Natural killer cell (primary cell): ENCODE measurements around the gene SENP1. TPM values are rescaled to one million over a fixed set of nuclear protein-coding genes. Genes with fewer than 3 reads are reported as not detected.

ENCODE experiments used
- ATAC-seq, 3 donors: fragments of 150-1000 bp in 2 of 3; fragments of 200-7000 bp in 1 of 3; cut with Tn5 transposase; 1 replicate in 1 of 3; 2 replicates in 2 of 3; pipeline ENCODE4 v1.10.0; 2021; ENCODE audit warnings: mild to moderate bottlenecking in 2 of 3, moderate library complexity in 2 of 3
- DNase-seq, 2 donors: peaks; one replicate each; pipeline versions ENCODE4 v3.0.0 to v3.0.0-alpha.2; 2013 to 2021; ENCODE audit warnings: mixed read lengths in 1 of 2
- H3K27ac ChIP-seq: one replicate; pipeline ENCODE4 v1.5.1; 2013; ENCODE audit warnings: mild to moderate bottlenecking, low read length
- H3K27me3 ChIP-seq: one replicate; pipeline ENCODE4 v1.6.1; 2013; ENCODE audit warnings: low read length; ENCODE audit not compliant: control insufficient read depth, insufficient read depth
- H3K36me3 ChIP-seq: one replicate; pipeline ENCODE4 v1.6.1; 2013; ENCODE audit warnings: low read length; ENCODE audit not compliant: control insufficient read depth, insufficient read depth
- H3K4me1 ChIP-seq: one replicate; pipeline ENCODE4 v1.6.1; 2013; ENCODE audit warnings: low read length; ENCODE audit not compliant: control insufficient read depth, insufficient read depth
- H3K4me3 ChIP-seq: one replicate; pipeline ENCODE4 v1.5.1; 2013; ENCODE audit warnings: low read length
- H3K9me3 ChIP-seq: one replicate; pipeline ENCODE4 v1.6.1; 2013; ENCODE audit warnings: low read length; ENCODE audit not compliant: control insufficient read depth, insufficient read depth
- H3K27ac Mint-ChIP-seq, 2 donors: one replicate each; pipeline ENCODE4 v1.8.0; 2022; ENCODE audit warnings: mild to moderate bottlenecking in 2 of 2, mixed read lengths in 2 of 2, moderate library complexity in 1 of 2
- H3K27me3 Mint-ChIP-seq, 2 donors: one replicate each; pipeline ENCODE4 v1.8.0; 2022; ENCODE audit warnings: low read depth in 2 of 2, mixed read lengths in 2 of 2
- H3K36me3 Mint-ChIP-seq: one replicate; pipeline ENCODE4 v1.8.0; 2022; ENCODE audit warnings: mixed read lengths
- H3K4me1 Mint-ChIP-seq, 2 donors: one replicate each; pipeline ENCODE4 v1.8.0; 2022; ENCODE audit warnings: mixed read lengths in 2 of 2
- H3K4me3 Mint-ChIP-seq: one replicate; pipeline ENCODE4 v1.8.0; 2022; ENCODE audit warnings: mild to moderate bottlenecking, moderate library complexity, mixed read lengths
- H3K9me3 Mint-ChIP-seq, 2 donors: one replicate each; pipeline ENCODE4 v1.8.0; 2022; ENCODE audit warnings: mixed read lengths in 2 of 2
- WGBS: methylation state at CpG from one replicate; pipeline ENCODE4 v1.1.7; 2013; ENCODE audit warnings: missing lambda C conversion rate; ENCODE audit not compliant: insufficient coverage; 5-methylcytosine and 5-hydroxymethylcytosine counted together
- intact Hi-C: fragments of 100-400 bp; cut with micrococcal nuclease; formaldehyde crosslinking; loops from one replicate; pipeline ENCODE4 v1.14.2; 2022
- total RNA-seq, 4 donors: library from RNA; stranded (reverse); fragments of 120-200 nt in 1 of 4; gene quantifications; one replicate each; pipeline versions ENCODE4 v1.2.3 to v1.2.4, GENCODE V29; 2013 to 2022
- TF ChIP-seq, protein P1 (sequence below): fragments of 200-600 bp; IDR thresholded peaks from one replicate; pipeline ENCODE4 v1.8.0; 2022; ENCODE audit warnings: antibody characterized with exemption

SENP1 gene
- total RNA-seq, 3 donors from 2014 or later (not counting 1 experiment from before 2014, with no cell fraction given) = 35.6 to 39.6 (median 36.8) TPM

DNA sequence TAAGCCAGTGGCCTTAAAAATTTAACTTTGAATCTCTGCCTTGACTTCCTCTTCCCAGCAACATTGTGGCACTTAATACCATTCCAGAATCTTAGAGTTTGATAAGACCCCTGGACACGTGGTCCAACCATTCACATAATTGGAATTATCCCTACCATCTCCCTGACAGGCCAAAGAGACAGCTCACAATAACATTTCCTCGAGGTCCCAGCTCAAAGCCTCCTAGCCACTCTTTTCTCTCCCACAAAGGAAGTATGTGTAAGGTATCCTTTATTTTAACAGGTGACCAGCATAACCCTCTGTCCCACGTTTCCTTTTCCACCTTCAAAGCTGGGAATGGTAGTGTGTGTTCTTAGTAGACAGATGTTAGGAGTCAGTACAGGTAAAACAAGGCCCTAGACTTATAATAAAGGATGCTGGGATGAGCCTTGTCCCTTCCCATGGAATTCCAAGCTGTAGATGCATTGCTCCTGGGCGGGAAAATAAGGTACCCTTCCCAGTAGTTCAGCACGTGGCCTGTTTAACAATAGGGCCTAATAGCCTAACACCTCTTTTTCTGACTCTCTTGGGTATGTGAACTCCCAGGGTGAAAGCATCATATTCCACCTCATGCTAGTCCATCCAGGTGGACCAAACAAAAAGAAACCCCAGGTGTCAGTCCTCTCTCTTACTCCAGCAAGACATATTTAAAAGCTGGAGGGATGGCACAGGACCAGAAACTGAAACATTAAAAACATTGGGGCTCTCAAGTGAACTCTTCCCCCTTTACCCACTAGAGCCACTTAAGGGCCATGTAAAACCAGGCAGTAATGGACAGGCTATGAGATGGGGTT, 64.1 kb downstream of the SENP1 start:
- no peaks in the 10 kb centered on the region for H3K9me3 Mint-ChIP-seq
- no peak overlapping the region for H3K4me3 ChIP-seq
- no peaks in the 10 kb centered on the region for H3K27me3 Mint-ChIP-seq
- no peak overlapping the region for H3K27ac ChIP-seq
- H3K27me3 ChIP-seq = no peaks in the 10 kb centered on the region
- no peaks in the 10 kb centered on the region for H3K9me3 ChIP-seq
- peaks cover 15% of the 10 kb centered on the region for H3K36me3 Mint-ChIP-seq
- H3K4me3 Mint-ChIP-seq = no peak overlapping the region
- intact Hi-C loops = no loop called here
- no peak for DNase-seq
- WGBS = 97% methylated on average over 4 of the region's 5 CpGs
- H3K27ac Mint-ChIP-seq = no peak overlapping the region
- H3K4me1 ChIP-seq = no peaks in the 10 kb centered on the region
- peaks cover 9 to 14% of the 10 kb centered on the region in 2 donors for H3K4me1 Mint-ChIP-seq
- TF ChIP-seq, protein P1, sequence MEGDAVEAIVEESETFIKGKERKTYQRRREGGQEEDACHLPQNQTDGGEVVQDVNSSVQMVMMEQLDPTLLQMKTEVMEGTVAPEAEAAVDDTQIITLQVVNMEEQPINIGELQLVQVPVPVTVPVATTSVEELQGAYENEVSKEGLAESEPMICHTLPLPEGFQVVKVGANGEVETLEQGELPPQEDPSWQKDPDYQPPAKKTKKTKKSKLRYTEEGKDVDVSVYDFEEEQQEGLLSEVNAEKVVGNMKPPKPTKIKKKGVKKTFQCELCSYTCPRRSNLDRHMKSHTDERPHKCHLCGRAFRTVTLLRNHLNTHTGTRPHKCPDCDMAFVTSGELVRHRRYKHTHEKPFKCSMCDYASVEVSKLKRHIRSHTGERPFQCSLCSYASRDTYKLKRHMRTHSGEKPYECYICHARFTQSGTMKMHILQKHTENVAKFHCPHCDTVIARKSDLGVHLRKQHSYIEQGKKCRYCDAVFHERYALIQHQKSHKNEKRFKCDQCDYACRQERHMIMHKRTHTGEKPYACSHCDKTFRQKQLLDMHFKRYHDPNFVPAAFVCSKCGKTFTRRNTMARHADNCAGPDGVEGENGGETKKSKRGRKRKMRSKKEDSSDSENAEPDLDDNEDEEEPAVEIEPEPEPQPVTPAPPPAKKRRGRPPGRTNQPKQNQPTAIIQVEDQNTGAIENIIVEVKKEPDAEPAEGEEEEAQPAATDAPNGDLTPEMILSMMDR = no peak
- no peak for ATAC-seq
- H3K36me3 ChIP-seq = peaks cover 25% of the 10 kb centered on the region

DNA sequence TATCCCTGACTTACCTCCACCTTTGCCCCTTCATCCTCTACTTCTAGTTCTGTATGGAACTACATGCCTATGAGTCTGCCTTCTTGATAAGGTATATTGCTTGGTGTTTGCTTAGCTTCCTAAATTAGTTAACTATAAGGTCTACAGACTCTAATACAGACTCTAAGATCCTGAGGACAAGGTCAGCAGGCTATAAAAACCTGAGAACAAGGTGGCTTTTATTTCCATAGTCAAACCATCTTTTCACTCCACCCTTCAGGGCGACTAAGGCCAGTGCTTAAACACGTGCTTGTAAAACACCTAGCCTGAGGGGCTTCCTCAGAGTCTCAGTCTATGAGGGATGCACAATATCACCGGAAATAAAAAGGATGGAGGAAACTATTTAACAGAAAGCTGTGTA, 65.5 kb downstream of the SENP1 start:
- Histone ChIP-seq H3K4me1 (no peaks in the 10 kb centered on the region), H3K9me3 (no peaks in the 10 kb centered on the region), H3K27ac (no peak overlapping the region), H3K4me3 (no peak overlapping the region), H3K27me3 (no peaks in the 10 kb centered on the region), H3K36me3 (peaks cover 12% of the 10 kb centered on the region)
- Mint-ChIP-seq H3K4me3 (no peak overlapping the region), H3K4me1 (peaks cover 9 to 14% of the 10 kb centered on the region in 2 donors), H3K27me3 (no peaks in the 10 kb centered on the region), H3K9me3 (no peaks in the 10 kb centered on the region), H3K27ac (no peak overlapping the region), H3K36me3 (peaks cover 8% of the 10 kb centered on the region)
- DNase-seq (no peak), ATAC-seq (no peak)
- intact Hi-C loops = no loop called here
- TF ChIP-seq, protein P1 = no peak
- 91% methylated on average over 2 of the region's 3 CpGs for WGBS

DNA sequence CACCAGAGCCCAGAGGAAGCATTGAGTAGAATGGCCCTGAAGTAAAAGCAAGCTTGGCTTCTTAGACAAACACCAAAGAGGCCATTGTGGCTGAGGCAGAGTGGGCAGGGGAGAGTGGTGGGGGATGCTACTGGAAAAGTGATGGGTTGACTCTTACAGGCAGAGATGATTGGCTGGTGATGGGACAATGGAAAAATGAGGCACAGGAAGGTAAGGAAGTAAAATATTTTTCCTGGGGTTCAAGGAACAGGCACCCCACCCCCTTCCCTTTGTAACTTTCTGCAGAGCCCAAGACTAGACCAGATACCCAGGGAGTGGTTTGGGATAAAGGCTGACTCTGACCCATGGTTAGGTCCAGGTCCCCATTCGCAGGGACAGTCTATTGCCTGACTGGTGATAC, 66.7 kb downstream of the SENP1 start:
- ATAC-seq (no peak), DNase-seq (no peak)
- Mint-ChIP-seq H3K36me3 (peaks cover 8% of the 10 kb centered on the region), H3K27me3 (no peaks in the 10 kb centered on the region), H3K9me3 (no peaks in the 10 kb centered on the region), H3K27ac (no peak overlapping the region), H3K4me1 (peaks cover 9 to 14% of the 10 kb centered on the region in 2 donors), H3K4me3 (no peak overlapping the region)
- 100% methylated on average over 1 of the region's 1 CpG for WGBS
- TF ChIP-seq, protein P1 = no peak
- H3K4me3 ChIP-seq = no peak overlapping the region
- no peaks in the 10 kb centered on the region for H3K27me3 ChIP-seq
- no peak overlapping the region for H3K27ac ChIP-seq
- H3K4me1 ChIP-seq = no peaks in the 10 kb centered on the region
- no peaks in the 10 kb centered on the region for H3K9me3 ChIP-seq
- peaks cover 3% of the 10 kb centered on the region for H3K36me3 ChIP-seq
- intact Hi-C loops = no loop called here
